Stomach (tissue), 9 donors: ENCODE measurements around the gene MYPN. TPM values are rescaled to one million over a fixed set of nuclear protein-coding genes. Genes with fewer than 3 reads are reported as not detected.

ENCODE experiments used
- DNase-seq, 2 donors: peaks; one replicate each; pipeline versions ENCODE4 v3.0.0 to v3.0.0-alpha.2; 2013 to 2019
- H3K27ac ChIP-seq, 5 donors: fragments of 200-600 bp in 4 of 5; sonication (generic) in 4 of 5; one replicate each; pipeline ENCODE4 v1.5.1; 2013 to 2019; ENCODE audit warnings: mild to moderate bottlenecking in 1 of 5, moderate library complexity in 1 of 5
- H3K27me3 ChIP-seq, 3 donors: fragments of 200-600 bp; sonication (generic); one replicate each; pipeline ENCODE4 v1.5.1; 2017 to 2019; ENCODE audit warnings: mixed run types in 1 of 3
- H3K36me3 ChIP-seq, 4 donors: fragments of 200-600 bp; sonication (generic); 1 replicate in 3 of 4; 2 replicates in 1 of 4; pipeline ENCODE4 v1.5.1; 2016 to 2019
- H3K4me1 ChIP-seq, 4 donors: fragments of 200-600 bp; sonication (generic); one replicate each; pipeline ENCODE4 v1.5.1; 2016 to 2019
- H3K4me3 ChIP-seq, 4 donors: fragments of 200-600 bp; sonication (generic) in 3 of 4; one replicate each; pipeline ENCODE4 v1.5.1; 2016 to 2019; ENCODE audit warnings: mild to moderate bottlenecking in 1 of 4
- H3K9me3 ChIP-seq, 4 donors: fragments of 200-600 bp; sonication (generic); one replicate each; pipeline ENCODE4 v1.5.1; 2016 to 2019
- CTCF ChIP-seq, 7 experiments: fragments of 450-650 bp in 4 of 7; fragments of 200-600 bp in 3 of 7; sonication (generic) in 3 of 7; IDR thresholded peaks; one replicate each; pipeline ENCODE4 v1.5.1; 2016 to 2019; ENCODE audit warnings: antibody characterized with exemption in 7 of 7, control low read depth in 2 of 7, mild to moderate bottlenecking in 1 of 7
- EP300 ChIP-seq: sonication (generic); formaldehyde crosslinking; IDR thresholded peaks from one replicate; pipeline ENCODE4 v1.6.1; 2017; ENCODE audit warnings: antibody characterized with exemption
- POLR2A ChIP-seq, 4 donors: fragments of 450-650 bp; IDR thresholded peaks; one replicate each; pipeline ENCODE4 v1.6.1; 2016; ENCODE audit warnings: antibody characterized with exemption in 4 of 4, control low read depth in 2 of 4, mild to moderate bottlenecking in 1 of 4, moderate library complexity in 1 of 4
- POLR2AphosphoS5 ChIP-seq, 3 donors: sonication (generic); formaldehyde crosslinking; IDR thresholded peaks; one replicate each; pipeline ENCODE4 v1.6.1; 2016; ENCODE audit warnings: antibody characterized with exemption in 3 of 3
- WGBS, 5 donors: extraction: QIAGEN DNeasy Blood & Tissue Kit in 3 of 5; methylation state at CpG; one replicate each; pipeline versions ENCODE4 v1.1.5 to v1.1.7; 2013 to 2018; 5-methylcytosine and 5-hydroxymethylcytosine counted together
- intact Hi-C: fragments of 100-400 bp; cut with DNase I; formaldehyde crosslinking; loops from one replicate; pipeline ENCODE4 v1.15.1; 2023; ENCODE audit warnings: low total_unique reads
- polyA plus RNA-seq, 3 donors: library from polyadenylated mRNA; stranded (reverse); fragments of 200-250 nt; gene quantifications; one replicate each; pipeline ENCODE4 v1.2.3, GENCODE V29; 2013
- total RNA-seq, 5 donors: library from RNA; depleted of rRNA; stranded (reverse); fragments of >200 nt; gene quantifications; one replicate each; pipeline versions ENCODE4 v1.1.0 to v1.2.3, GENCODE V29; 2014 to 2016
- donor health status: healthy with polysubstance abuse.
- donor health status: Bipolar disorder and iron deficiency.
- donor health status: healthy.

The MYPN gene
- total and polyA plus RNA-seq, 8 donors: 0.06 to 0.76 (median 0.40) TPM; not detected in 4

GRCh38 chr10:68087685-68088401 is 21.4 kb upstream of the MYPN start:
- WGBS, 5 donors: 36 to 58% (median 53%) methylated on average over 2 of the region's 2 CpGs
- TF ChIP-seq CTCF (IDR thresholded peaks at IDR 0.05) (no peak), POLR2A (IDR thresholded peaks at IDR 0.05) (no peak), EP300 (no peak), POLR2AphosphoS5 (IDR thresholded peaks at IDR 0.05) (no peak)
- H3K27ac ChIP-seq: no peak overlapping the region
- H3K9me3 ChIP-seq: no peaks in the 10 kb centered on the region
- DNase-seq: no peak
- intact Hi-C loops: loop anchor here (5.0 kb wide), 1 partner anchor 201 kb away; no protein-coding TSS in a partner anchor
- H3K36me3 ChIP-seq: no peaks in the 10 kb centered on the region
- H3K27me3 ChIP-seq: no peaks in the 10 kb centered on the region
- H3K4me3 ChIP-seq: no peak overlapping the region
- H3K4me1 ChIP-seq: peaks cover 0 to 2% (median 0%) of the 10 kb centered on the region in 4 donors

- WGBS, 5 donors: 37 to 63% (median 53%) methylated on average over 4 of the region's 4 CpGs
- Histone ChIP-seq H3K27ac (no peak overlapping the region), H3K9me3 (no peaks in the 10 kb centered on the region), H3K4me3 (no peak overlapping the region), H3K27me3 (no peaks in the 10 kb centered on the region), H3K36me3 (no peaks in the 10 kb centered on the region), H3K4me1 (peaks cover 0 to 2% (median 0%) of the 10 kb centered on the region in 4 donors)
- TF ChIP-seq EP300 (no peak), POLR2AphosphoS5 (IDR thresholded peaks at IDR 0.05) (no peak), POLR2A (IDR thresholded peaks at IDR 0.05) (no peak), CTCF (IDR thresholded peaks at IDR 0.05) (no peak)
- intact Hi-C loops: loop anchor here (5.0 kb wide), 1 partner anchor 201 kb away; no protein-coding TSS in a partner anchor
- DNase-seq: no peak
Measured at GRCh38 chr10:68088740-68089139, 20.5 kb upstream of the MYPN start.

GRCh38 chr10:68090586-68090985 is 18.7 kb upstream of the MYPN start:
- Histone ChIP-seq H3K36me3 (no peaks in the 10 kb centered on the region), H3K27me3 (no peaks in the 10 kb centered on the region), H3K4me3 (no peak overlapping the region), H3K9me3 (no peaks in the 10 kb centered on the region), H3K4me1 (peaks cover 0 to 2% (median 0%) of the 10 kb centered on the region in 4 donors), H3K27ac (no peak overlapping the region)
- intact Hi-C loops: no loop called here
- no peak for DNase-seq
- WGBS, 5 donors: 86 to 92% (median 89%) methylated on average over 4 of the region's 4 CpGs
- no peak for TF ChIP-seq EP300
- TF ChIP-seq CTCF (IDR thresholded peaks at IDR 0.05): no peak

- no peak overlapping the region for H3K4me3 ChIP-seq
- WGBS, 5 donors: 90 to 94% (median 92%) methylated on average over 2 of the region's 2 CpGs
- H3K9me3 ChIP-seq: no peaks in the 10 kb centered on the region
- no peaks in the 10 kb centered on the region for H3K27me3 ChIP-seq
- no peak overlapping the region for H3K27ac ChIP-seq
- peaks cover 0 to under 1% (median 0%) of the 10 kb centered on the region in 4 donors for H3K4me1 ChIP-seq
- DNase-seq: no peak
- intact Hi-C loops: no loop called here
- TF ChIP-seq EP300 (no peak), CTCF (IDR thresholded peaks at IDR 0.05) (no peak), POLR2A (IDR thresholded peaks at IDR 0.05) (no peak), POLR2AphosphoS5 (IDR thresholded peaks at IDR 0.05) (no peak)
- no peaks in the 10 kb centered on the region for H3K36me3 ChIP-seq
Measured at GRCh38 chr10:68092512-68092911, 16.8 kb upstream of the MYPN start.
